RKO (cell line): ENCODE data around the gene GNB5.

Experiments
- DNase-seq: peaks from one replicate; pipeline ENCODE4 v3.0.0-alpha.2; 2016; ENCODE audit warnings: low spot score

Gene GNB5

GRCh38 chr15:52140646-52141045 lies 50.5 kb downstream of the GNB5 start:
- DNase-seq: no peak

GRCh38 chr15:52139599-52140462 lies 51.4 kb downstream of the GNB5 start:
- DNase-seq: peak; percentile 68

- no peak for DNase-seq
Measured at GRCh38 chr15:52137432-52138357, 53.5 kb downstream of the GNB5 start.

- DNase-seq: no peak
Measured at GRCh38 chr15:52136442-52136980, 54.7 kb downstream of the GNB5 start.

GRCh38 chr15:52134502-52135144 lies 56.6 kb downstream of the GNB5 start:
- no peak for DNase-seq

- DNase-seq: no peak
Measured at GRCh38 chr15:52133510-52134220, 57.5 kb downstream of the GNB5 start.

GRCh38 chr15:52132066-52132465 lies 59.1 kb downstream of the GNB5 start:
- no peak for DNase-seq

- DNase-seq: no peak
Measured at GRCh38 chr15:52128568-52128967, 62.6 kb downstream of the GNB5 start.

- DNase-seq: peak; percentile 75
Measured at GRCh38 chr15:52124270-52124880, 66.8 kb downstream of the GNB5 start.

GRCh38 chr15:52121896-52122295 lies 69.3 kb downstream of the GNB5 start:
- DNase-seq: no peak

- no peak for DNase-seq
Measured at GRCh38 chr15:52121006-52121405, 70.2 kb downstream of the GNB5 start.

GRCh38 chr15:52120488-52120887 lies 70.7 kb downstream of the GNB5 start:
- DNase-seq: no peak

- no peak for DNase-seq
Measured at GRCh38 chr15:52118969-52119749, 72.0 kb downstream of the GNB5 start.

- DNase-seq: no peak
Measured at GRCh38 chr15:52117549-52117948, 73.6 kb downstream of the GNB5 start.

GRCh38 chr15:52115598-52116427 lies 75.4 kb downstream of the GNB5 start:
- no peak for DNase-seq

- DNase-seq: no peak
Measured at GRCh38 chr15:52114261-52115055, 76.7 kb downstream of the GNB5 start.

- DNase-seq: no peak
Measured at GRCh38 chr15:52113708-52114107, 77.5 kb downstream of the GNB5 start.

- no peak for DNase-seq
Measured at GRCh38 chr15:52113235-52113634, 78.0 kb downstream of the GNB5 start.
